GM19397 (cell line): Measurements from ENCODE around the gene PRDM2.
"Not testable (repeated sequence)": the region's sequence is repeated elsewhere in the genome, so short reads cannot be mapped to it uniquely, and the experiment has no call there.

Experiments
- ATAC-seq: cut with Tn5 transposase; IDR thresholded peaks from one replicate; pipeline ENCODE4 v1.9.1; 2021; ENCODE audit warnings: mild to moderate bottlenecking, moderate library complexity; ENCODE audit not compliant: unreplicated experiment

PRDM2 gene

GRCh38 chr1:13697738-13698137, 2.2 kb upstream of the PRDM2 start:
- no peak for ATAC-seq

GRCh38 chr1:13699510-13699909, 478 bp upstream of the PRDM2 start:
- no peak for ATAC-seq

- ATAC-seq, result peak; percentile 43
Observed at GRCh38 chr1:13700521-13701270, 708 bp downstream of the PRDM2 start.

- ATAC-seq, result no peak
Observed at GRCh38 chr1:13701271-13701640, 1.3 kb downstream of the PRDM2 start.

- peak; percentile 72 for ATAC-seq
Observed at GRCh38 chr1:13702425-13703127, 2.6 kb downstream of the PRDM2 start.

- no peak for ATAC-seq
Observed at GRCh38 chr1:13703128-13703513, 3.1 kb downstream of the PRDM2 start.

GRCh38 chr1:13703558-13704490, 3.8 kb downstream of the PRDM2 start:
- ATAC-seq, result no peak

GRCh38 chr1:13706046-13706445, 6.1 kb downstream of the PRDM2 start:
- ATAC-seq, result no peak

GRCh38 chr1:13707164-13707563, 7.2 kb downstream of the PRDM2 start:
- ATAC-seq, result no peak

GRCh38 chr1:13708380-13708982, 8.5 kb downstream of the PRDM2 start:
- ATAC-seq, result no peak

GRCh38 chr1:13710086-13710485, 10.1 kb downstream of the PRDM2 start:
- no peak for ATAC-seq

- ATAC-seq, result no peak
Observed at GRCh38 chr1:13714851-13715250, 14.9 kb downstream of the PRDM2 start.

GRCh38 chr1:13715616-13716287, 15.8 kb downstream of the PRDM2 start:
- ATAC-seq, result not testable (repeated sequence)

GRCh38 chr1:13722808-13723360, 22.9 kb downstream of the PRDM2 start:
- no peak for ATAC-seq

GRCh38 chr1:13723810-13724209, 23.8 kb downstream of the PRDM2 start:
- no peak for ATAC-seq

GRCh38 chr1:13725714-13726175, 25.8 kb downstream of the PRDM2 start:
- ATAC-seq, result no peak

- no peak for ATAC-seq
Observed at GRCh38 chr1:13728091-13728715, 28.2 kb downstream of the PRDM2 start.

- ATAC-seq, result no peak
Observed at GRCh38 chr1:13730291-13730690, 30.3 kb downstream of the PRDM2 start.

- ATAC-seq, result peak; percentile 87
Observed at GRCh38 chr1:13730751-13731482, 30.9 kb downstream of the PRDM2 start.
